ENCODE data around the gene TAF4.
"Not testable (repeated sequence)": the region's sequence is repeated elsewhere in the genome, so short reads cannot be mapped to it uniquely, and the experiment has no call there.

TAF4 gene

GRCh38 chr20:62071669-62072430 lies 6.2 kb upstream of the TAF4 start:
- DNase-seq = not testable (repeated sequence)

DNA sequence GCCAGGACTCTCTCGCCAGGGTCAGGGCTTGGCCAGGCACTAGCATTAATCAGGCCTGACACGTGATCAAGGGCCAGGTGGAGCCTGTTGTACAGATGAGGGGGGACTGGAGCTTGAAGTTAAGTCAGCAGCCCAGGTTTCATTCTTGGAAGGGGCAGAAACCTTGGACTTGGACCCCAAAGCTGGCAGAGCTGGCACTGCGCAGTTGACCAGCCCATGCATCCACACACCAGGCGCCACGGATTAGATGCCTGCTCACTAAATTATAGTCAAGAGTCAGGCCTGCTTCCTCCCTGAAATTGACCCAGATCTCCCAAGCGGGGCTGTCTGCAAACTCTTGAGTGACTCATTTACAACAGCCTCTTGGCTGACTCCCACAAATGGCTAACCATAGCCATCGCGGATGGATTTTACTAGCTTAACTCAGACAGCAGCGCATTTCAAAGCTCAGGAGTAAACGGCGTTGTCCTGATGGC lies 4.1 kb upstream of the TAF4 start:
- no peak for DNase-seq

GRCh38 chr20:62068997-62069396 lies 3.3 kb upstream of the TAF4 start:
- DNase-seq = no peak

GRCh38 chr20:62067547-62068260 lies 2.0 kb upstream of the TAF4 start:
- DNase-seq = no peak

DNA sequence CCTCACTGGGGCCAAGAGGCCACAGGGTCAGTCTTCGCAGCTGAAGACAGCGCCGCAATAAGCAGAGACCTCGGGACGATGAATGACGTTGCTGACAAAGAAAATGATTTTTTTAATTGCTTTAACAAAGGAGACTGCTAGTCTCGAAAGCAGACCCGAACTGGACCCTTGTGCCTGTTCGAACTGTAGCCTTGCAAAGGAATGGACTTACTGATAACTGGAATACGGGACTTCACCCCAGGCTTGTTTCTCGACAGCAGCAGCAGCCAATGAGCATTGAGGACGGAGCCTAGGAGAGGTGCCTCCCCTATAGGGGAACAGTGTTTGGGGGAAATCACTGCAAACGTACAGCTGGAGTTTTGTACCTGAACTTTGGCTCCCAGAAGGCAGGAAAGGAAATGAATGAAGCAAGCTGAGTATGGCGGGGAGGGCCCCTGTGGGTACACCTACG lies 1.3 kb upstream of the TAF4 start:
- DNase-seq = no peak

- no peak for DNase-seq
Measured at GRCh38 chr20:62066339-62066982, 780 bp upstream of the TAF4 start.

GRCh38 chr20:62064770-62065673 lies 659 bp downstream of the TAF4 start:
- no peak for DNase-seq

GRCh38 chr20:62063981-62064769 lies 1.5 kb downstream of the TAF4 start:
- no peak for DNase-seq

DNA sequence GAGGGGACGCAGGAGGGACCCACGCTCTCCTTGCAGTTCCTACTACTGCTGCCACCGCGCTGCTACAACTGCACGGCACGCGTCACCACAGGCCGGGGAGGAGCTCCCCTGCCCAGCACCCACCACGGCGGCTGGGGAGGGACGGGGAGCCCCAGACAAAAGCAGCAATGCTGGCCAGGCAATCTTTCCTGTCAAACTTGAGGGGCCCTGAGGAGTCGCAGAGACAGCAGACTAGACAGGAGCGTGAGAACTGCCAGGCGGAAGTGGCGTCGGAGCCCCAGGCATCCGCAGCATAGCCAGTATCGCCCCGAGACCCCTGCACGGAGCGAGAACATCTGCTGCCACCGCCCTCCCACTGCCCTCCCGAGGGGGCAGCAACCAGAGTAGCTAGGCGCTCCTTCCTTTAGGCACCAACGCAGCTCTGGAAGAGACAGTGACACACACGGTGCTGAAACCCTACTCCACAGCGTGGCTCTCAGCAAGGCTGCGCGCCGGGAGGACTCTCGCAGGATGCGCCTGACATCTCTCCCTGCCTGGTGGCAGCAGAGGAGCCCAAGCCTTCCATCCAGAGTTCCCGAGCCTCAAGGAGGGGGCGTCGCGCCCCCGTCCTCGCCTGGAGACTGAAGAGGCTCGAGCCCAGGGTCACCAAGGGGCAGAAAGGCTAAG lies 2.2 kb downstream of the TAF4 start:
- no peak for DNase-seq

- DNase-seq = no peak
Measured at GRCh38 chr20:62062661-62063314, 2.9 kb downstream of the TAF4 start.

GRCh38 chr20:62061851-62062423 lies 3.7 kb downstream of the TAF4 start:
- no peak for DNase-seq

DNA sequence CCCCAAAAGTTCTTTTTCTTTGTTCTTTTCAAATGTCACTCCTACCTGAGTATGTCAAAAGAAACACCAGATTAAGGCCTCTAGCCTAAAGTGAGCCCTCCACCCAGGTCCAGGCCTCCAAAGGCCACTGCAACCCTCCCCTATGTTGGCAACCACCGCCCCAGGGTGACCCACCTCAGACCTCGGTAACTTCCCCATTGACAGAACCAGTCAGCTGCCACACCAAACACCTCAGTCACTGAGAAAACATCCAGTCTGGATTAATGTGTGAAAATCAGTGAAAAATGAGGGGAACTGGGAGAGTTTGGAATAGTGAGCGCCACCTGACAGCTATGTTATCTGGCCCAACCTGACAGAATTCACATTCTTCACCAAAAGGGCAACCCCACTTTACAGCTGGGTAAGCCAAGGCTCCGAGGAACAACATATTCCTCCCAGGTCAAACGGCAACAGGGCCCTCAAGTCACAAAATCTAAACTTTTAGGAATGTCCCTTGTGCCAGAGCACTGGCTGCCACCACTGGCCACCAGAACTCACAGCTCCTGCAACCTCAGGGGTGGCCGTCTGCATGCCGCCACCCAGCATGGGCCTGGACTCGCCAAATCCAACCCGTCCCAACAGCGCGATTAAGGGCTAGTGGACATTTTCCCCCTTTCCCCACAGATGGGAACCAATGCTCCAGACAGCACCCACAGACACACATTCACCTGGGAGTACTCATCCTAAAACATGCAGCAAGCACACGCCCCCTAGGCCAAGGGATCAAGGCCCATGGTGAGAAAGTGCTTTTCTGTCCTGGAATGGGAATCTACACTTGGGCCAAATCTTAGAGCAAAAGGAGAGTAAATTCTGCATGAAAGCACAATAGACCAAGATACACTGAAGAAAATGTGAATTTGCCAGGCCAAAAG lies 4.8 kb downstream of the TAF4 start:
- no peak for DNase-seq

GRCh38 chr20:62059920-62060630 lies 5.6 kb downstream of the TAF4 start:
- no peak for DNase-seq

DNA sequence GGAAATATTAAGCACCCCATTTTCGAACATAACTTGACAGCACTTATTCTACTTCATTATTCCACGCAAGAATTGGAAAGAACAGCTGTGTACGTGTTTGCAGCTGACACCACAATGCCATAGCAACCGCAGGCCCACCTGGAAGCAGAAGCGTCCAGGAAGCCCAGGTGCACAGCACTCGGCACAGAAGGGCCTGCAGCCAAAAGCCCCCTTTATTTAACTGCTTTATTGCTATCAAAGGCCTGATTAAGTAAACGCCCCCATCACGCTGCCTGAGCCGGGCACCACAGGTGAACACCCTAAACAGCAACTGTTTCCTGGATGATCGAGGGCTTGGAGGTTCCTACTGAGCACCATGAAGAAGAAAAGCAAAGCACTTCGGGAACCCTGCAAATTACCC lies 6.3 kb downstream of the TAF4 start:
- no peak for DNase-seq

- DNase-seq = no peak
Measured at GRCh38 chr20:62058941-62059340, 6.7 kb downstream of the TAF4 start.

DNA sequence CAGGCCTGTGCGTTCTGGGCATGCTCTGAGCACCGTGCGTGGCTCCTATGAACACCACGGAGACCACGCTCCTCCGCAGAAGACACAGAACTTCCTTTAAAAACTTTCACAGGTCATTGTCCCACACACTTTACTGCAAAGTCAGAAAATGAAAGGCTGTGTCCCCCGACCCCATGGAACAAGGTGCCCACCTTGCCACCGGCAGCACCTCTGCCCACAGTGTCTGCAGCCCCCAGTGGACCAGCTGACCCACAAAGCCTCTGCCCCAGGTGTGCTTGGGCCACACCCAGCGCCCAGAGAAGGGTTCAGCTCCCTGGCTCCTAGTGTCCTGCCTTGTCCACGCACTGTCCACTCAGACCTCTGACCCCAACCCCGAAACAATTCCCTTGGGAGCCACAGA lies 8.7 kb downstream of the TAF4 start:
- DNase-seq = no peak

DNA sequence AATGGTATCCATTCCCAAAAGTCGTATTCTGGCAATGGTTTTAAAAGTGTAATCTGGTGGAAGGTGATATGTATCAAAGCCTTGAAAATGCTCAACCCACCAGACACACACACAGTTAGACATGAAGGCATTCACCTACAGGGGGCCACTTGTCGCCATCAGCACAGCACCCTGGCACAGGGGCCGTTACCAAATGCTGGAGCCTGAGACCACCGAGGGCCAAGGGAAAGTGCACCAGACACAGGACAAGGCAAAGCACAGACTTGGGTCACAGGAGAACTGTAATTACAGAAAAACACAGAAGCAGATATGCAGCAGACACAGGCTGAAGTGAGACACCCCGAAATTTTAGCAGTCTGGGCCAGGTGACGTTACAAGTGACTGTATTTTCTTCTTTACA lies 9.3 kb downstream of the TAF4 start:
- DNase-seq = no peak

GRCh38 chr20:62055862-62056115 lies 9.9 kb downstream of the TAF4 start:
- DNase-seq = not testable (repeated sequence)

Measured in CD4-positive, alpha-beta T cell treated with Interferon gamma for 1 hour (primary cell).